ENCODE data around the gene CRADD. TPM values are rescaled to one million over a fixed set of nuclear protein-coding genes. Genes with fewer than 3 reads are reported as not detected.
A peak's percentile ranks its signal among the peaks of the same experiment; 100 is the strongest.

The CRADD gene
- total RNA-seq, 1 donor from 2014 or later, result 19.1 TPM

DNA sequence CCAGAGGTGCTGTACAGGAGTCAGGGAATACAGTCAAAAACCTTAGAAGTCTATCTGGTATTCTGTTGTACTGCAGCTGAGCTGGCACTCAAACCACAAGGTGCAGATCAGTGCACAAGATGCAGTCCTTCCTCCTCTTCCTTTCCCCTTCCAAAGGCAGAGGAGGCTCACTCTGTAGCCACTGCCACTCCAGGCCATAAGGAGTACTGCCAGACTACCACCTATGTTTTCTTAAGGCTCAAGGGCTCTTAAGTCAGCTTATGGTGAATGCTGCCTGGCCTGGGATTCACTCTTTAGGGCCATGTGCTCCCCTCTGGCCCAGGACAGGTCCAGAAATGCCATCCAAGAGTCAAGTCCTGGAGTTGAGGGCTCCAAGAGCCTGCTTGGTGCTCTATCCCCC lies 200.3 kb downstream of the CRADD start:
- Histone ChIP-seq H3K27me3 (ENCODE audit: control insufficient read depth, insufficient read depth, low read length) (no peaks in the 10 kb centered on the region), H3K36me3 (ENCODE audit: control insufficient read depth, insufficient read depth, low read length) (no peaks in the 10 kb centered on the region), H3K4me3 (ENCODE audit: low read depth, low read length) (no peak overlapping the region)
- TF ChIP-seq, protein P1, sequence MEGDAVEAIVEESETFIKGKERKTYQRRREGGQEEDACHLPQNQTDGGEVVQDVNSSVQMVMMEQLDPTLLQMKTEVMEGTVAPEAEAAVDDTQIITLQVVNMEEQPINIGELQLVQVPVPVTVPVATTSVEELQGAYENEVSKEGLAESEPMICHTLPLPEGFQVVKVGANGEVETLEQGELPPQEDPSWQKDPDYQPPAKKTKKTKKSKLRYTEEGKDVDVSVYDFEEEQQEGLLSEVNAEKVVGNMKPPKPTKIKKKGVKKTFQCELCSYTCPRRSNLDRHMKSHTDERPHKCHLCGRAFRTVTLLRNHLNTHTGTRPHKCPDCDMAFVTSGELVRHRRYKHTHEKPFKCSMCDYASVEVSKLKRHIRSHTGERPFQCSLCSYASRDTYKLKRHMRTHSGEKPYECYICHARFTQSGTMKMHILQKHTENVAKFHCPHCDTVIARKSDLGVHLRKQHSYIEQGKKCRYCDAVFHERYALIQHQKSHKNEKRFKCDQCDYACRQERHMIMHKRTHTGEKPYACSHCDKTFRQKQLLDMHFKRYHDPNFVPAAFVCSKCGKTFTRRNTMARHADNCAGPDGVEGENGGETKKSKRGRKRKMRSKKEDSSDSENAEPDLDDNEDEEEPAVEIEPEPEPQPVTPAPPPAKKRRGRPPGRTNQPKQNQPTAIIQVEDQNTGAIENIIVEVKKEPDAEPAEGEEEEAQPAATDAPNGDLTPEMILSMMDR (IDR thresholded peaks at IDR 0.05; ENCODE audit: insufficient read depth, low read length, poor library complexity, severe bottlenecking), result no peak
- no peak for DNase-seq (ENCODE audit: low read depth)

DNA sequence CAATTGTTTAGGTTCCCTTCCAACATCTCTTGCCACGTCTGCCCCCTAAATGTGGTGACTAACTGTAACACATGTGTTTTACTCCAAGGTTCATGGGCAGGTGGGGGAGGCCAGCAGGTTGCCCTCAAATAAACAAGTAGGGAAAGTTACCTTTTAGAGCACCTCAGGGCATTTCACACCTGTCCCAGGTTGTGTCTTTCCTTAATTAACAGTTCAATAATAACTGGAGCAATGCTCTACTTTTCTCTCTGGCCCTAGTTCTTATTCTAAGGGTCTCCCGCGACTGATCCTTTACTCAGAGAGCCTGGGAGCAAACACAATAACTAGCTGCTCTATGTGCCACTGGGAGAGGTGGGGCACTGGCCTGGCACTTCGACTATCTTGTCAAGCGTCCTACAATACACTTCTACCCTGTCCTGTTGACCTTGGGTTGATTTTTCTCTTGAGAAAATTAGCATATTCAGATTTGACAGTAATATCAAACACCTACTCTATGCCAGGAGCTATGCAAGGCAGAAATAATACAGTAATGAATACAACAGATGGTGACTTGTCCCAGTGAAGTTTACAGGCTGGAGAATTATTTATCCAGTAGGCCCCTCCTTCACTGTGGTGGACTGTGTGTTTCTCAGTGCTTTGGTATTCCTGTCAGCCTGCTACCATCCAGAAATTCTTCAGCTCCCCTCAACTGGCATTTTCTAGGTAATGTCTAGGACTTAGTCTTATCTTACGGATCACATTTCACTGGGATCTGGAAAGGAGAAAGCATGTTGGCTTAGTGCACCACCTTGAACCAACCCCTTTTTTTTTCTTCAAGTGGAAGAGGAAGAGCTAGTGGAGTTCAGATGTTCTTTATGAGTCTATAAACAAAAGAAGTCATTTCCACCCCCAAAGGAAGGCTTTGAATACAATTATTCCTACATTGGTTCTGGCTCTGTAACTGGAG lies 202.6 kb downstream of the CRADD start:
- no peaks in the 10 kb centered on the region for H3K36me3 ChIP-seq (ENCODE audit: control insufficient read depth, insufficient read depth, low read length)
- H3K4me3 ChIP-seq (ENCODE audit: low read depth, low read length), result no peak overlapping the region
- DNase-seq (ENCODE audit: low read depth), result peak; percentile 25
- TF ChIP-seq, protein P1 (IDR thresholded peaks at IDR 0.05; ENCODE audit: insufficient read depth, low read length, poor library complexity, severe bottlenecking), result no peak
- no peaks in the 10 kb centered on the region for H3K27me3 ChIP-seq (ENCODE audit: control insufficient read depth, insufficient read depth, low read length)

DNA sequence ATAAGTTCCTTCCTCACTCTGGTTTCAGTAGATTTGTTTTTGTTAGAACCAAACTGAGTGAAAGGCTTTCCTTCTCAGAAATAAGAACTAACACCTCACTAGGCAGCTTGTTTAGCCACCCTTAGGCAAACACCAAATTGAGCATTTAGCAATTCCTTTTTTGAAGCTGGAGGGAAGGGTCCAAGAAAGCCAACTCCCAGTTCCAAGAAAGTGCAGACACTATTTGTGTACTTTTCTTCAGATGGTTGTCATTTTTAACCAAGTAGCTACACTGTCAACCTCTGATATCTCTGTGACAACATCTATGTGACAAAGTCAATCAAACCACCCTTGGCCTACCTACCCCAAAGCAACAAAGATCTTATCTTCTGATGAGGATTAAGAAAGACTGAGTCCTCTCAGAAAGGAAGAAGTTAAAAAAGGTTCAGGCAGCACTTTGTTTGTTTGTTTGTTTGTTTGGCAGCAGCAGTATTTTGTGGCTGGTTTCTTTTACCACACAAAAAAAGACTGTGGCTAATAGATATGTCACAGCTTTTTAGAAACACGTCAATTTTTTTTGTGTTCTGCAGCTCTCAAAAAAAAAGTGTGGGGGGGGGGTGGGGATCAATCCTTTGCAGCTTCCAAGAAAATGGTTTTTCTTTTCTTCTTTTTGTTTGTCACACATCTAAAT lies 203.8 kb downstream of the CRADD start:
- DNase-seq (ENCODE audit: low read depth), result no peak
- TF ChIP-seq, protein P1 (IDR thresholded peaks at IDR 0.05; ENCODE audit: insufficient read depth, low read length, poor library complexity, severe bottlenecking), result no peak
- no peak overlapping the region for H3K4me3 ChIP-seq (ENCODE audit: low read depth, low read length)
- H3K36me3 ChIP-seq (ENCODE audit: control insufficient read depth, insufficient read depth, low read length), result no peaks in the 10 kb centered on the region
- H3K27me3 ChIP-seq (ENCODE audit: control insufficient read depth, insufficient read depth, low read length), result no peaks in the 10 kb centered on the region

DNA sequence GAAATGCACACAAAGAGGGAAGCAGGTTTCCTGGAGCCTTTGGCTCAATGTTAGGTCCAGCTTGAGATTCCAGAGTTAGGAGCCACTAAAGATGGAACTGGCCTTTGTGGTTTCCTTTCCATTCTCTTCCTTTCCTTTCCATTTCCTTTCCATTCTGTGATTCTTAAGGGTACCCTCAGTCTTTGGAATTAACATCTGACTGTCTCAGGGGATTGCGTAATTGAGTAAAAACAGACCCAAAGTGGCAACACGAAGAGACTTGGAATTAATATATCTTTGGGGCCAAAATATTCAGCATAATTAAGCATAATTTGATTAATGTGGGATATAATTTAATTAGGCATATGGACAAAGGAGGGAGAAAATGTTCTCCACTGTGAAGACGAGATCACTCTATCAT lies 205.6 kb downstream of the CRADD start:
- no peak for DNase-seq (ENCODE audit: low read depth)
- Histone ChIP-seq H3K4me3 (ENCODE audit: low read depth, low read length) (no peak overlapping the region), H3K27me3 (ENCODE audit: control insufficient read depth, insufficient read depth, low read length) (no peaks in the 10 kb centered on the region), H3K36me3 (ENCODE audit: control insufficient read depth, insufficient read depth, low read length) (no peaks in the 10 kb centered on the region)
- TF ChIP-seq, protein P1 (IDR thresholded peaks at IDR 0.05; ENCODE audit: insufficient read depth, low read length, poor library complexity, severe bottlenecking), result no peak

DNA sequence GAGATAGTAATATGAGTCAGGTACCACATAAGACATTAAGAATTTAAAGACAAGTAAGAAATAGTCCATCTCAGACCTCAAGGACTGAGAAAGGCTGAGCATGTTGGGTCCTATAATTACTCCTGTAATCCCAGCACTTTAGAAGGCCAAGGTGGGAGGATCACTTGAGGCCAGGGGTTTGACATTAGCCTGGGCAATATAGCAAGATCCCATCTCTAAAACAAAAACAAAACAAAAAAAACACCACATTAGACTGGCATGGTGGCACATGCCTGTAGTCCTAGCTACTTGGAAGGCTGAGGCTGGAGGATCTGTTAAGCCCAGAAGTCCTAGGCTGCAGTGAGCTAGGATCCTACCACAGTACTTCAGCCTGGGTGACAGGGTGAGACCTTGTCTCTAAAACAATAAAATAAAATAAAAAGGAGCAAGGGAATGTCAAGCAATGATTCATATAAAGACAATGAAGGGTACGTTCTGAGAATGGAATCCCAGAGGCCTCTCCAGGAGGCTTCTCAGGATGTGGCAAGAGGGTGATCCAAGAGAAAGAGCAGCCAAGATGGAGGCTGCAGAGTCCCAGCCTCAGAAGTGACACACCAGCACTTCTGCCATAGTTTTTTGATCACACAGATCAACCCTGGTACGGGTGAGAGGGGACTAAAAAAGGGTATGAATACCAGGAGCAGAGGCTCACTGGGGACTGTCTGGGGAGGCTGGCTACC lies 206.4 kb downstream of the CRADD start:
- DNase-seq (ENCODE audit: low read depth), result no peak
- TF ChIP-seq, protein P1 (IDR thresholded peaks at IDR 0.05; ENCODE audit: insufficient read depth, low read length, poor library complexity, severe bottlenecking), result no peak
- no peaks in the 10 kb centered on the region for H3K27me3 ChIP-seq (ENCODE audit: control insufficient read depth, insufficient read depth, low read length)
- no peaks in the 10 kb centered on the region for H3K36me3 ChIP-seq (ENCODE audit: control insufficient read depth, insufficient read depth, low read length)
- no peak overlapping the region for H3K4me3 ChIP-seq (ENCODE audit: low read depth, low read length)

All from kidney epithelial cell (primary cell).